WTC11 (cell line): Measurements from ENCODE around the gene ZBTB32. TPM values are rescaled to one million over a fixed set of nuclear protein-coding genes. Genes with fewer than 3 reads are reported as not detected.

Source experiments
- ATAC-seq: fragments of 200-7000 bp; cut with Tn5 transposase; 2 replicates; pipeline ENCODE4 v1.10.0; 2021; ENCODE audit warnings: mild to moderate bottlenecking, moderate library complexity
- CTCF ChIA-PET: fragments of 300-600 bp; sonication (Branson Sonifier 250); formaldehyde crosslinking; loops from one replicate; lab custom pipeline; 2021; ENCODE audit warnings: antibody characterized with exemption; lab: Charles Lee
- POLR2A ChIA-PET: fragments of 350-600 bp; sonication (Branson Sonifier 250); formaldehyde crosslinking; loops from one replicate; lab custom pipeline; 2021; ENCODE audit warnings: antibody characterized with exemption; lab: Charles Lee
- DNase-seq: peaks from one replicate; pipeline ENCODE4 v3.0.0; 2021; ENCODE audit warnings: low spot score
- H3K27ac Mint-ChIP-seq: 2 replicates; pipeline ENCODE4 v1.8.0; 2021; ENCODE audit warnings: mixed read lengths
- H3K27me3 Mint-ChIP-seq: 2 replicates; pipeline ENCODE4 v1.8.0; 2021; ENCODE audit warnings: low read depth, mild to moderate bottlenecking, moderate library complexity, mixed read lengths
- H3K36me3 Mint-ChIP-seq: 2 replicates; pipeline ENCODE4 v1.8.0; 2021; ENCODE audit warnings: mixed read lengths
- H3K4me1 Mint-ChIP-seq: 2 replicates; pipeline ENCODE4 v1.8.0; 2022; ENCODE audit warnings: mixed read lengths
- H3K4me3 Mint-ChIP-seq: 2 replicates; pipeline ENCODE4 v1.8.0; 2021; ENCODE audit warnings: mild to moderate bottlenecking, moderate library complexity, mixed read lengths
- H3K9me3 Mint-ChIP-seq: 2 replicates; pipeline ENCODE4 v1.8.0; 2021; ENCODE audit warnings: mixed read lengths
- CREB1 ChIP-seq: sonication (generic); formaldehyde crosslinking; IDR thresholded peaks from 2 replicates; pipeline ENCODE4 v1.8.0; 2023; ENCODE audit warnings: mild to moderate bottlenecking, missing genetic modification reagents
- E2F4 ChIP-seq: sonication (generic); formaldehyde crosslinking; IDR thresholded peaks from 2 replicates; pipeline ENCODE4 v1.8.1; 2022; ENCODE audit warnings: low read depth, mild to moderate bottlenecking, moderate library complexity, missing genetic modification reagents, borderline replicate concordance
- E2F5 ChIP-seq: sonication (generic); formaldehyde crosslinking; IDR thresholded peaks from 2 replicates; pipeline ENCODE4 v1.8.1; 2022; ENCODE audit warnings: mild to moderate bottlenecking, moderate library complexity, missing genetic modification reagents
- ESRRA ChIP-seq: sonication (generic); formaldehyde crosslinking; IDR thresholded peaks from 2 replicates; pipeline ENCODE4 v1.8.1; 2022; ENCODE audit warnings: mild to moderate bottlenecking, missing genetic modification reagents, borderline replicate concordance
- MXD4 ChIP-seq: fragments of 250-450 bp; sonication (Bioruptor Pico); IDR thresholded peaks from 2 replicates; pipeline ENCODE4 v1.8.0; 2021; ENCODE audit warnings: mild to moderate bottlenecking, moderate library complexity, borderline replicate concordance
- MYBL2 ChIP-seq: sonication (generic); formaldehyde crosslinking; IDR thresholded peaks from 2 replicates; pipeline ENCODE4 v1.8.1; 2023; ENCODE audit warnings: mild to moderate bottlenecking, moderate library complexity, missing genetic modification reagents
- NFE2L1 ChIP-seq: sonication (generic); formaldehyde crosslinking; IDR thresholded peaks from 2 replicates; pipeline ENCODE4 v1.8.1; 2023; ENCODE audit warnings: missing genetic modification reagents
- OVOL2 ChIP-seq: fragments of 250-450 bp; sonication (Bioruptor Pico); IDR thresholded peaks from 2 replicates; pipeline ENCODE4 v1.9.0; 2021; ENCODE audit warnings: mild to moderate bottlenecking, borderline replicate concordance
- SOX15 ChIP-seq: fragments of 250-450 bp; sonication (Bioruptor Pico); IDR thresholded peaks from 2 replicates; pipeline ENCODE4 v1.9.0; 2021; ENCODE audit warnings: mild to moderate bottlenecking
- ZNF219 ChIP-seq: sonication (generic); formaldehyde crosslinking; IDR thresholded peaks from 2 replicates; pipeline ENCODE4 v1.8.0; 2023; ENCODE audit warnings: missing genetic modification reagents, mild to moderate bottlenecking, borderline replicate concordance
- ZNF281 ChIP-seq: sonication (generic); formaldehyde crosslinking; IDR thresholded peaks from 2 replicates; pipeline ENCODE4 v1.8.0; 2023; ENCODE audit warnings: mild to moderate bottlenecking, missing genetic modification reagents
- ZNF396 ChIP-seq: fragments of 250-450 bp; sonication (Bioruptor Pico); IDR thresholded peaks from 2 replicates; pipeline ENCODE4 v1.8.0; 2021; ENCODE audit warnings: mild to moderate bottlenecking, moderate library complexity, borderline replicate concordance
- total RNA-seq: library from RNA; stranded (reverse); gene quantifications from 3 replicates; pipeline ENCODE4 v1.2.3, GENCODE V29; 2021
- TF ChIP-seq, protein P1 (sequence below): sonication (generic); formaldehyde crosslinking; conservative IDR thresholded peaks from 2 replicates; pipeline ENCODE4 v1.8.1; 2022; ENCODE audit warnings: mild to moderate bottlenecking, missing genetic modification reagents
- TF ChIP-seq, protein P2 (sequence below): sonication (generic); formaldehyde crosslinking; IDR thresholded peaks from 2 replicates; pipeline ENCODE4 v1.8.1; 2022; ENCODE audit warnings: low read depth, missing genetic modification reagents, borderline replicate concordance
- TF ChIP-seq, protein P3 (sequence below): fragments of 250-450 bp; sonication (Bioruptor Pico); IDR thresholded peaks from 2 replicates; pipeline ENCODE4 v1.9.0; 2021; ENCODE audit warnings: moderate library complexity, mild to moderate bottlenecking, inconsistent platforms, borderline replicate concordance
- TF ChIP-seq, protein P4 (sequence below): sonication (generic); formaldehyde crosslinking; IDR thresholded peaks from 2 replicates; pipeline ENCODE4 v1.8.0; 2022; ENCODE audit warnings: mild to moderate bottlenecking, missing genetic modification reagents
- TF ChIP-seq, protein P5 (sequence below): sonication (generic); formaldehyde crosslinking; IDR thresholded peaks from 2 replicates; pipeline ENCODE4 v1.8.1; 2023; ENCODE audit warnings: mild to moderate bottlenecking, missing genetic modification reagents, moderate library complexity

The ZBTB32 gene
- total RNA-seq, 1 experiment from 2014 or later = 0.11 TPM

DNA sequence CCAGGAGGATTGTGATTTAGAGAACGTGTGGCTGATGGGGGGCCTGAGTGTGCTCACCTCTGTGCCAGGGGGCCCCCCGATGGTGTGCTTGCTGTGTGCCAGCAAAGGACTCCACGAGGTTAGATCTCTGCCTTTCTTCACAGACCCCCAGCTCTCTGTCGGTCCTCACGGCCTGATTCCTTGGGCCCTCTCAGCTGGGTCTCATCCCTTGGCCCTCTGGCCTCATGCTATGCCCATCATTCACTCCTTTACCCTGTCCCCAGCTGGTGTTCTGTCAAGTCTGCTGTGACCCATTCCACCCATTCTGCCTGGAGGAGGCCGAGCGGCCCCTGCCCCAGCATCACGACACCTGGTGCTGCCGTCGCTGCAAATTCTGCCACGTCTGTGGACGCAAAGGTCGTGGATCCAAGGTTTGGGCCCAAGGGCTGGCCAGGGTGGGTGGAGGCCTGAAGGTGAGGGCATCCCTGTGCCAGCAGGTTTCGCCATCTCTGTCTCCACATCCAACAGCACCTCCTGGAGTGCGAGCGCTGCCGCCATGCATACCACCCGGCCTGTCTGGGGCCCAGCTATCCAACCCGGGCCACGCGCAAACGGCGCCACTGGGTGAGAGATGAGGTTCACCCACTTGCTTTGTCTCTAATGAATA is 21.0 kb downstream of the ZBTB32 start:
- TF ChIP-seq SOX15 (CRISPR knock-in tag) = no peak
- no peak for TF ChIP-seq ESRRA (CRISPR knock-in tag)
- TF ChIP-seq ZNF396 = no peak
- TF ChIP-seq E2F5 (CRISPR knock-in tag) = no peak
- TF ChIP-seq MYBL2 = no peak
- TF ChIP-seq CREB1 (CRISPR knock-in tag) = no peak
- TF ChIP-seq OVOL2 (CRISPR knock-in tag) = no peak
- no peak for TF ChIP-seq ZNF219
- no peak for TF ChIP-seq E2F4
- no peak for TF ChIP-seq NFE2L1 (CRISPR knock-in tag)
- TF ChIP-seq, protein P1, sequence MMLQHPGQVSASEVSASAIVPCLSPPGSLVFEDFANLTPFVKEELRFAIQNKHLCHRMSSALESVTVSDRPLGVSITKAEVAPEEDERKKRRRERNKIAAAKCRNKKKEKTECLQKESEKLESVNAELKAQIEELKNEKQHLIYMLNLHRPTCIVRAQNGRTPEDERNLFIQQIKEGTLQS (CRISPR knock-in tag) = no peak
- TF ChIP-seq, protein P2, sequence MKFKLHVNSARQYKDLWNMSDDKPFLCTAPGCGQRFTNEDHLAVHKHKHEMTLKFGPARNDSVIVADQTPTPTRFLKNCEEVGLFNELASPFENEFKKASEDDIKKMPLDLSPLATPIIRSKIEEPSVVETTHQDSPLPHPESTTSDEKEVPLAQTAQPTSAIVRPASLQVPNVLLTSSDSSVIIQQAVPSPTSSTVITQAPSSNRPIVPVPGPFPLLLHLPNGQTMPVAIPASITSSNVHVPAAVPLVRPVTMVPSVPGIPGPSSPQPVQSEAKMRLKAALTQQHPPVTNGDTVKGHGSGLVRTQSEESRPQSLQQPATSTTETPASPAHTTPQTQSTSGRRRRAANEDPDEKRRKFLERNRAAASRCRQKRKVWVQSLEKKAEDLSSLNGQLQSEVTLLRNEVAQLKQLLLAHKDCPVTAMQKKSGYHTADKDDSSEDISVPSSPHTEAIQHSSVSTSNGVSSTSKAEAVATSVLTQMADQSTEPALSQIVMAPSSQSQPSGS = no peak
- TF ChIP-seq, protein P3, sequence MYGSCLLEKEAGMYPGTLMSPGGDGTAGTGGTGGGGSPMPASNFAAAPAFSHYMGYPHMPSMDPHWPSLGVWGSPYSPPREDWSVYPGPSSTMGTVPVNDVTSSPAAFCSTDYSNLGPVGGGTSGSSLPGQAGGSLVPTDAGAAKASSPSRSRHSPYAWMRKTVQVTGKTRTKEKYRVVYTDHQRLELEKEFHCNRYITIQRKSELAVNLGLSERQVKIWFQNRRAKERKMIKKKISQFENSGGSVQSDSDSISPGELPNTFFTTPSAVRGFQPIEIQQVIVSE (CRISPR knock-in tag) = no peak
- TF ChIP-seq, protein P4, sequence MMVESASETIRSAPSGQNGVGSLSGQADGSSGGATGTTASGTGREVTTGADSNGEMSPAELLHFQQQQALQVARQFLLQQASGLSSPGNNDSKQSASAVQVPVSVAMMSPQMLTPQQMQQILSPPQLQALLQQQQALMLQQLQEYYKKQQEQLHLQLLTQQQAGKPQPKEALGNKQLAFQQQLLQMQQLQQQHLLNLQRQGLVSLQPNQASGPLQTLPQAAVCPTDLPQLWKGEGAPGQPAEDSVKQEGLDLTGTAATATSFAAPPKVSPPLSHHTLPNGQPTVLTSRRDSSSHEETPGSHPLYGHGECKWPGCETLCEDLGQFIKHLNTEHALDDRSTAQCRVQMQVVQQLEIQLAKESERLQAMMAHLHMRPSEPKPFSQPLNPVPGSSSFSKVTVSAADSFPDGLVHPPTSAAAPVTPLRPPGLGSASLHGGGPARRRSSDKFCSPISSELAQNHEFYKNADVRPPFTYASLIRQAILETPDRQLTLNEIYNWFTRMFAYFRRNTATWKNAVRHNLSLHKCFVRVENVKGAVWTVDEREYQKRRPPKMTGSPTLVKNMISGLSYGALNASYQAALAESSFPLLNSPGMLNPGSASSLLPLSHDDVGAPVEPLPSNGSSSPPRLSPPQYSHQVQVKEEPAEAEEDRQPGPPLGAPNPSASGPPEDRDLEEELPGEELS (CRISPR knock-in tag) = no peak
- no peak for ATAC-seq
- no peaks in the 10 kb centered on the region for H3K4me1 Mint-ChIP-seq
- POLR2A ChIA-PET = interaction anchor here (1.3 kb wide), 1 partner anchor 15 kb away, joined by 3 read pairs; no protein-coding TSS in a partner anchor
- no peak overlapping the region for H3K27ac Mint-ChIP-seq
- H3K9me3 Mint-ChIP-seq = no peaks in the 10 kb centered on the region
- no peaks in the 10 kb centered on the region for H3K27me3 Mint-ChIP-seq
- no peak for DNase-seq
- H3K4me3 Mint-ChIP-seq = no peak overlapping the region
- H3K36me3 Mint-ChIP-seq = peaks cover 69% of the 10 kb centered on the region
- CTCF ChIA-PET = no interaction called here

GRCh38 chr19:35727053-35727955 is 22.9 kb downstream of the ZBTB32 start:
- TF ChIP-seq, protein P5, sequence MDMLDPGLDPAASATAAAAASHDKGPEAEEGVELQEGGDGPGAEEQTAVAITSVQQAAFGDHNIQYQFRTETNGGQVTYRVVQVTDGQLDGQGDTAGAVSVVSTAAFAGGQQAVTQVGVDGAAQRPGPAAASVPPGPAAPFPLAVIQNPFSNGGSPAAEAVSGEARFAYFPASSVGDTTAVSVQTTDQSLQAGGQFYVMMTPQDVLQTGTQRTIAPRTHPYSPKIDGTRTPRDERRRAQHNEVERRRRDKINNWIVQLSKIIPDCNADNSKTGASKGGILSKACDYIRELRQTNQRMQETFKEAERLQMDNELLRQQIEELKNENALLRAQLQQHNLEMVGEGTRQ (CRISPR knock-in tag) = no peak
- TF ChIP-seq MXD4 (CRISPR knock-in tag) (no peak), ZNF281 (CRISPR knock-in tag) (no peak)
- TF ChIP-seq, all 79 proteins: peak for 0
- 0 out of 2 replicates have a peak, but pooled peaks cover 2% of the 10 kb centered on the region for H3K4me1 Mint-ChIP-seq
- ChIA-PET CTCF (interaction anchor here (0.5 kb wide), 1 partner anchor 92 kb away, joined by 4 read pairs; no protein-coding TSS in a partner anchor), POLR2A (no interaction called here)
- H3K9me3 Mint-ChIP-seq = no peaks in the 10 kb centered on the region
- H3K27ac Mint-ChIP-seq = no peak overlapping the region
- H3K27me3 Mint-ChIP-seq = no peaks in the 10 kb centered on the region
- peaks cover 78% of the 10 kb centered on the region for H3K36me3 Mint-ChIP-seq
- no peak overlapping the region for H3K4me3 Mint-ChIP-seq
- ATAC-seq (no peak), DNase-seq (no peak)
